Fibroblast of skin of abdomen (primary cell): ENCODE results near the gene FAM174C.
"Not testable (repeated sequence)": the region's sequence is repeated elsewhere in the genome, so short reads cannot be mapped to it uniquely, and the experiment has no call there.

Source experiments
- DNase-seq: peaks from one replicate; pipeline ENCODE4 v3.0.0-alpha.2; 2013

FAM174C gene

GRCh38 chr19:1237027-1237659 lies 38.2 kb upstream of the FAM174C start:
- DNase-seq: peak; percentile 28

DNA sequence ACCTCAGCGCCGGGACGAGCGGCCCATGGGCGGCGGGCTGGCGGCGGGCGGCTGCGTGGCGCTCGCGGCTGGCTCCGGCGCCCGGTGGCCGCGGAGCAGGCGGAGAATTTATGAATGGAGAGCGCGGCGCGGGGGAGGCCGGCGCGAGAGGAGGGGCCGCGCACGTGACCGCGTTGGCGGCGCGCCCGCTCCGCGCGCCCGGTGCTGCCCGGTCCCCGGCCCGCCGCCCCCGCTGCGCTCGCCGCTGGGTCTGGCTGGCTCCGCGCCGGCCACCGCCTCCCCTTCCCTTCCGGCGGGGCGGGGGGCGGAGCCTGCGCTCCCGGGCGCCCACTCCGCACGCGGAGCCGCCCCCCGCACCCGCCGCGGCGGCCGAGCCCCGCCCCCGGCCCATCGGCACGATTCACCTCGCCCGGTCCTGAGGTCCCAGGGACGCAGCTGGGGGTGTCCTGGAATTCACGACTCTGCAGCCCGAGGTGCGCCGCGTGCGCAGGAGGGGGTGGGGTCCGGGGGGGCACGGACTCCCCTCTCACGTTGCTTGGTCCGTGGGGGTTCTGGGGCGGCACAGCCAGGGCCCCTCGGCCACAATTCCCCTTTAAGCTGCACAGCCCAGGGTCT lies 37.5 kb upstream of the FAM174C start, which contains the start of gene CBARP:
Gene CBARP (minus strand): TSS at position 252 of the 615 bp plus-strand sequence. CDS start 1,905 bp downstream, outside the sequence.
- peak; percentile 44 for DNase-seq

DNA sequence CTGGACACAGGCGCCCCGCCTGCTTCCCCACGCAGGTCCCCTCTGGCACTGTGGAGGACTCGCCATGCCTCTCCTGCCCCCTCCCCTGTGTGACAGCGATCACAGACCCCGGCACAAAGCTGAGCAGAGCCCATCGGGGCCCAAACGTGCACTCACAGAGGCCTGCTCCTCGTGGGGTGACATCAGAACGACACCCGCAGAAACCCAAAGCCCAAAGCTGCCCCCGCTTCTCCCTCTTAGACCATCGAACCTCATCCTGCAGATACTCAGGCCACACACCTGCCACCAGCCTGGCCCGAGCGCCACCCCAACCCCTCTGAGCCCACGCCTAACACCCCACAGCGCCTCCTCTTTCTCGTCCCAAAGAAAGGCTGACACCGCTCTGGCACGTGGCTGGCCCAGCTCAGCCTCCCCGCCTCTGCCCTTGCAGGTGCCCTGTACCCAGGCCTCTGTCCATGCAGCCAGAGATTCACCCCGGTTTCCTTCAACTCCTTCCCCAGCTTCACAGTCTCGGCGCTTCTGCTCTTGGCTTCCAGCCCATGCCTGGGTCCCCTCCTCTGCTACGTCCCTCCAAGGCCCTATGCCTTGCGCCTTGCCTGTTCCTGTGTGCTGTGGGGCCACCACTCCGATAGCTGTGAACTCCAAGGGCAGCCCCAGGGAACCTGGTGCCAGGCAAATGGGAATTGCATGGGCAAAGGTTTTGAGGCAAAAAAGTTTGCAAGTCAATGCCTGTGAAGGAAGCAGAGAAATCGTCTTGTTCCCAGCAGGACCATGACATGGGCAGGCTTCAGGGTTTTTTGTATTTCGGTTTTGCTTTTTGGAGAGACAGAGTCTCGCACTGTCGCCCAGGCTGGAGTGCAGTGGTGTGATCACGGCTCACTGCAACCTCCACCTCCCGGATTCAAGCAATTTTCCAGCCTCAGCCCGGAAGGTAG lies 36.7 kb upstream of the FAM174C start:
- DNase-seq: no peak

DNA sequence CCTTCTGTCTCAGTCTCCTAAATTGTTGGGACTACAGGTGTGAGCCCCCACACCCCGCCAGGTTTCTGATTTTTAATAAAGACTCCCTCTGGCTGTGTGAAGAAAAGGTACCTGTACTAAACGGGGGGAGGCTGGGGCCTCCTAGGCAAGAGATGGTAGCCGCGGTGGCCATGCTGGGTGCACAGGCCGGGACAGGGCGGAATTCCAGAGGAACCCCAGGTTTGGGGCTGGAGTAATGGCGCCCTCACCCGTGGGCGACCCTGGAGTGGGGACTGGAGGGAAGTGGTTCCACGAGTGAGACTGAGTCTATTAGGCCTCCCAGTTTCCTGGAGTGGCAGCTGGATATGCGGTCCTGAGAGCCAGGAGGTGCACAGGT lies 35.9 kb upstream of the FAM174C start:
- no peak for DNase-seq

- peak; percentile 91 for DNase-seq
These were observed 35.3 kb upstream of the FAM174C start for GRCh38 chr19:1239796-1240737.

GRCh38 chr19:1240925-1241324 lies 34.4 kb upstream of the FAM174C start:
- DNase-seq: no peak

DNA sequence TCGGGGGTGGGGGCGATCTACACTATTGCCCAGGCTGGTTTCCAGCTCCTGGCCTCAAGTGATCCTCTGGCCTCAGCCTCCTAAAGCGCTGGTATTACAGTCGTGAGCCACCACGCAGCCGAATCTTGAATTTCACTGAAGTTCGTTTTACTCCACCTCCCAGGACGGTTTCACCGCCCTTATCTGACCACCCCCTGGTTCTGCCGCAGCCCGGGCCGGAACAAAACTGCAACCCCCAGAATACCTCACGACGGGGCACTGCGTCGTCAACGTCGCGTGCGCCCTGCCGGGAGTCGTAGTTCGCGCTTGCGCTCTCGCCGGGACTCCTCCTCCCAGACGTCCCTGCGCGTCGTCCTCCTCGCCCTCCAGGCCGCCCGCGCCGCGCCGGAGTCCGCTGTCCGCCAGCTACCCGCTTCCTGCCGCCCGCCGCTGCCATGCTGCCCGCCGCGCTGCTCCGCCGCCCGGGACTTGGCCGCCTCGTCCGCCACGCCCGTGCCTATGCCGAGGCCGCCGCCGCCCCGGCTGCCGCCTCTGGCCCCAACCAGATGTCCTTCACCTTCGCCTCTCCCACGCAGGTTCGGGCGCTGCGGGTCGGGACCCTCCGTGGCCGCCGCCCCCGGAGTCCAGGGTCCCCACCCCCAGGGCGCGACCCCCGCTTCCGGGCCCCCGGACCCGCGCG lies 33.8 kb upstream of the FAM174C start, which contains the start of gene ATP5F1D:
Gene ATP5F1D (plus strand): TSS at position 335 of the 679 bp plus-strand sequence. CDS start 100 bp downstream, at position 435.
- DNase-seq: peak; percentile 93

GRCh38 chr19:1243768-1244692 lies 31.3 kb upstream of the FAM174C start:
- DNase-seq: peak; percentile 82

DNA sequence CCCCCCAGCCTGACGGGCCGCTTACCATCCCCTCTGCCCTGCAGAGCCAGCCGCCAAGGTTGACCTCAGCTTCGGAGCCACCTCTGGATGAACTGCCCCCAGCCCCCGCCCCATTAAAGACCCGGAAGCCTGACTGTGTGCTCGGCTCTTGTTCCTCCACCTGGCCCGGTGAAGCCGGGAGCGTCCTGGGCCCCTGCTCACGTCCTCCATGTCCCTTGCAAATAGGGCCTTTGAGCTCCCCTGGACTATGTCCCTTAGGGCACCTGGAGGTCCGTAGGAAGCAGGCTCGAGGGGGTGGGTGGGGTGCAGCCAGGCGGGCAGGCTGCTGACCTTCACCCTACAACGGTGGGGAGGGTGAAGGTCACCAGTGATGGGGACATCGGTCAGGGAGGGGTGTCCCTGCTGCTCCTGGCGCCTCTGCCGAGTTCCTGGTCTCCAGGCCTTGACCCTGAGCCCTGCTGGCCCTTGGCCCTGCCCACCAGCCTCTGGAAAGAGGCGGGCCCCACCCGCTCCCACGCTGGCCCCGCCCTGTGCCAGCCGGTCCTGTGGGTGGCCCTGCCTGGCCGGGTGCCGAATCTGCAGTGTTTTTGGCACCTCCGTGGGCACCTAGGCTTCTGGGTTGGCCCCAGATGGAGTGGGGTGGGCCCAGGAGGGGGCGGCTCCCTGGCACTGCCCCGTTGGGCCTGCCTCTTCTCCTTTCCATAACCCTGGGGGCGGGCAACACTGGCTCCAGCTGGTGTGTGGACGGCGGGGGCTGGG lies 30.5 kb upstream of the FAM174C start:
- DNase-seq: no peak

GRCh38 chr19:1245494-1246264 lies 29.7 kb upstream of the FAM174C start:
- DNase-seq: no peak

- not testable (repeated sequence) for DNase-seq
These were observed 28.9 kb upstream of the FAM174C start for GRCh38 chr19:1246265-1247087.

DNA sequence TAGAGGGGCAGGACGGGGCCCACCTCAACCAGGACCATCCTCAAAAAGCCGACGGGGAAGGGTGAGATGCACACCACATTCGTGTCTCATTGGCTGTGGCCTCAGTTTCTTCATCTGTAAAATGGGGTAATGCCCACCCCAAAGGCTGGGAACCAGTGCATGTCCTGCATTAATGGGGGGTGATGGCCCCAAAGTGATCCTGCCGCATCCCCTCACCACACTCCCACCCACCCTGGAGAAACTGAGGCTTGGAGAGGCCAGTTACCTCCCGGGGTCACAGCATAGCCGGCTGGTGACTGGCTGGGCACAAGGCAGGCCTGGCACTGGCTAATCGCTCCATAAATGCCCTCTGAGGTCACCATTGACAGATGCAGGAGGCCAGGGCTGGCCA lies 27.6 kb upstream of the FAM174C start:
- DNase-seq: no peak

DNA sequence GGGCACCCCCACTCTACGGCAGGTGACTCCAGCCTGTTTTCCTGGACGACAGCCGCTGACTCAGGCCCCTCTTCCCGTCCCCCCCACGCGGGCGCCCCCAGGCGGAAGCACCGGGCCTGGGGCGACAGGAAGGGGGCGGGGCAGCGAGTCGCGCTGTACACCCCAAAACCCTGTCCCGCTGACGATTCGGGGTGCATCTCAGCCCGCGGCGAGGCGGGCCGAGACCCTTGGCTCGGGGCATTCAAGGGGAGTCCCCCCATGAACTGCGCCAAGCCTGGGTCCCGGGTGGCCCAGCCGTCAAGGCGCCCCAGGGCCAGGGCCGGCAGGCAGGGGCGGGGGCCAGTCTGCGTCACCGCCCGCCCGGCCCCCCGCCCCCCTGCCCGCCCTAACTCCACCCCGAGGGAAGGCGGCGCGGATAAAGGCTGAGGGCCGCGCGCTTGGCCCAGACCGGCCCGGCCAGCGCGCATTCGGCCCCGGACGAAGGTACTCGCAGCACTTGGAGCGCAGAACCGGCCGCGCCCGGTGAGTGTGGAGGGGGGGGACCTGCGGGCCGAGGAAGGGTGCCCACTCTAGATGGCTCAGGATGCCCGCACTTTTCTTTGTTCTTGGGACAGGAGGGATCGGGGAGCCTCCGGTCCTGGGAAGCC lies 27.1 kb upstream of the FAM174C start, which contains the start of gene MIDN:
Gene MIDN (plus strand): TSS at position 445 of the 647 bp plus-strand sequence. CDS start 1,714 bp downstream, outside the sequence.
- DNase-seq: peak; percentile 88

DNA sequence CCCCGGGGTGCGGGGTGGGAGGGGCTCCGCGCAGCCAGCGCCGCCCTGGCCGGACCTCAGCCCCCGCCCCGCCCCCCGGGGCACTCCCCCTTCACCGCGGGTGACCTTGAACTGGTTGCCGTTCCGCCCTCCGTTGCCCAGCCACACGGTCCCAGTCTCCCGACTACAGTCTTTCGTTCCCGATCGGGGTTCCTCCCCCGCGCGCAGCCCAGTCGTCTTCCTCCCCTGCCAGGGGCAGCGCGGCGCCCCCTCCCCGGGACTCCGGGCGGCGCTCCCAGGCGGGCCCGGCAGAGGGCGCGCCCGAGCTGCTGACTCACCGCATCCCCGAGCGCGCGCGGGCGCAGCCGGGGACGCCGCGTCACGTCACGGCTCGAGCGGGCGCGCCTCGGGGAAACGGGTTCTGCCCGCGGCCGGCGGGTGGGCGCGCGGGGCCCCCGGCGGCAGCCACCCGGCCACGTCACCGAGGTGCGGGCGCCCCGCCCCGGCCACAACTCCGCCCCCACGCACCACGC lies 26.5 kb upstream of the FAM174C start:
- peak; percentile 78 for DNase-seq

- DNase-seq: peak; percentile 98
These were observed 25.9 kb upstream of the FAM174C start for GRCh38 chr19:1249298-1249989.

DNA sequence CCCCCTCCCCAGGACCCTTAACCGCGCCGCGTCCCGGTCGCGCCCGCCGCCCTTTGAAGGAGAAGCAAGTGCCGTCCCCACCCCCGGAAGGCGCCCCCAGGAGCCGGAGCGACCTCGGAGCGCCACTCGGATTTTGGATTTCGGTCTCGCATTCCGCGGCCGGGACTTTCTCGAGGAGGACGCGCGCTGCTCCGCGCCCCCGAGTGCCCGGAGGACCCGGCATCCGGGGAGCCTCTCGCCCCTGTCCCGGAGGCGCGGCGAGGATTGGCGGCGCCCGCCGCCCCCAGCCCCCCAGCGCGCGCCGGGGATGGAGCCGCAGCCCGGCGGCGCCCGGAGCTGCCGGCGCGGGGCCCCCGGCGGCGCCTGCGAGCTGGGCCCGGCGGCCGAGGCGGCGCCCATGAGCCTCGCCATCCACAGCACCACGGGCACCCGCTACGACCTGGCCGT lies 25.3 kb upstream of the FAM174C start:
- no peak for DNase-seq
